ENCODE results near the gene BNIP5. TPM values are rescaled to one million over a fixed set of nuclear protein-coding genes. Genes with fewer than 3 reads are reported as not detected.

The BNIP5 gene
- total RNA-seq, 1 donor from 2014 or later: not detected

DNA sequence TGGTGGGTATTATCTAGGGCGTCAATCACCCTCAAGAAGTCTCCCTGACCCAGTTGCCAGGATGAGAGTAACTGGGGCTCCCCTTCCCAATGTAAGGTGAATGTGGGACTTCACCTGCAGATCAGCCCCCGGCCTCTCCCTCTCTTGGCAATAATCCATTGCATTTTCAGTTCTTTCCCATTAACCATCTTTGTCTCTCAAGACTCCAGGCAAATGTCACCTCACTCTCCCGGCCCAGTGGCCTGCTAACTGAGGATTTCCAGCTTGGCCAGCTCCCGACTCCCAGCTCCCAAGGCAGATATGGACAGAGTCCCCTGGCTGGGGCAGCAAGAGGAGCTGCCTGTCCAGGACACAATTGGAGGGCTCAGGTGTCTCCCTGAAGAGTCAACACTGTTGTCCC, 43.5 kb upstream of the BNIP5 start:
- no peaks in the 10 kb centered on the region for H3K4me1 ChIP-seq
- no peak for ATAC-seq
- H3K36me3 ChIP-seq: peaks cover 4% of the 10 kb centered on the region
- H3K27me3 ChIP-seq (ENCODE audit: low read depth): no peaks in the 10 kb centered on the region
- TF ChIP-seq, protein P1, sequence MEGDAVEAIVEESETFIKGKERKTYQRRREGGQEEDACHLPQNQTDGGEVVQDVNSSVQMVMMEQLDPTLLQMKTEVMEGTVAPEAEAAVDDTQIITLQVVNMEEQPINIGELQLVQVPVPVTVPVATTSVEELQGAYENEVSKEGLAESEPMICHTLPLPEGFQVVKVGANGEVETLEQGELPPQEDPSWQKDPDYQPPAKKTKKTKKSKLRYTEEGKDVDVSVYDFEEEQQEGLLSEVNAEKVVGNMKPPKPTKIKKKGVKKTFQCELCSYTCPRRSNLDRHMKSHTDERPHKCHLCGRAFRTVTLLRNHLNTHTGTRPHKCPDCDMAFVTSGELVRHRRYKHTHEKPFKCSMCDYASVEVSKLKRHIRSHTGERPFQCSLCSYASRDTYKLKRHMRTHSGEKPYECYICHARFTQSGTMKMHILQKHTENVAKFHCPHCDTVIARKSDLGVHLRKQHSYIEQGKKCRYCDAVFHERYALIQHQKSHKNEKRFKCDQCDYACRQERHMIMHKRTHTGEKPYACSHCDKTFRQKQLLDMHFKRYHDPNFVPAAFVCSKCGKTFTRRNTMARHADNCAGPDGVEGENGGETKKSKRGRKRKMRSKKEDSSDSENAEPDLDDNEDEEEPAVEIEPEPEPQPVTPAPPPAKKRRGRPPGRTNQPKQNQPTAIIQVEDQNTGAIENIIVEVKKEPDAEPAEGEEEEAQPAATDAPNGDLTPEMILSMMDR (IDR thresholded peaks at IDR 0.05): no peak
- no peak overlapping the region for H3K27ac ChIP-seq
- H3K4me3 ChIP-seq: no peak overlapping the region
- no peak for DNase-seq
- intact Hi-C loops (cut with DNase I): no loop called here
- no peaks in the 10 kb centered on the region for H3K9me3 ChIP-seq

- no peaks in the 10 kb centered on the region for H3K4me1 ChIP-seq
- peaks cover 4% of the 10 kb centered on the region for H3K36me3 ChIP-seq
- no peaks in the 10 kb centered on the region for H3K9me3 ChIP-seq
- intact Hi-C loops (cut with DNase I): no loop called here
- no peaks in the 10 kb centered on the region for H3K27me3 ChIP-seq (ENCODE audit: low read depth)
- TF ChIP-seq, protein P1 (IDR thresholded peaks at IDR 0.05): no peak
- no peak overlapping the region for H3K4me3 ChIP-seq
- no peak overlapping the region for H3K27ac ChIP-seq
- no peak for DNase-seq
- no peak for ATAC-seq
These were observed 42.2 kb upstream of the BNIP5 start for GRCh38 chr6:36378936-36379335.

DNA sequence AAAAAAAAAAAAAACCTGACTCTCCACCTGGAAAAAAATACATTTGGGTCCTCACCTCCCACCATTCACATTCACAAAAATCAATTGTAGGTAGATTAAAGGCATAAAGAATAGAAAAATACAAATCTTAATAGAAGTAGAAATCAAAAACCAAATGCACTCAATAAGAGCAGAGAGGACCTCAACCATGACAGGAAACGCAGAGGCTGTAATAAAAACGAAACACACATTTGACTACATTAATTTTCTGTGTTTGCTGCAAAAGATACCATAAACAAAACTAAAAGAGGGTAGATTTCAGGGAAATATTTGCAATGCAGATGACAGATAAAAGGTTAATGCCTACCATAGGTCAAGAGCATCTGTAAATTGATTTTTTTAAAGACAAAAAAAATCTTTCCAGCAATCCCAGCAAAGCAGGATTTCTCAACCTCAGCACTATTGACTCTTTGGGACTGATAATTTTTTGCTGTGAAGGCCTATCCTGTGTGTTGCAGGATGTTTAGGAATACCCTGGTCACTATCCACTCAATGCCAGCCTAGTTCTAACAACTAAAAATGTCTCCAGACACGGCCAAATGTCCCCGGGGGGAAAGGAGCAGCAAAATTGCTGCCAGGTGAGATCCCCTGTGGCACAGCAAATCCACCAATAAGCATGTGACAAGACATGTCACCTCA, 41.7 kb upstream of the BNIP5 start:
- intact Hi-C loops (cut with DNase I): no loop called here
- H3K9me3 ChIP-seq: no peaks in the 10 kb centered on the region
- H3K27ac ChIP-seq: no peak overlapping the region
- H3K36me3 ChIP-seq: peaks cover 4% of the 10 kb centered on the region
- no peak for DNase-seq
- no peaks in the 10 kb centered on the region for H3K4me1 ChIP-seq
- no peaks in the 10 kb centered on the region for H3K27me3 ChIP-seq (ENCODE audit: low read depth)
- TF ChIP-seq, protein P1 (IDR thresholded peaks at IDR 0.05): no peak
- ATAC-seq: no peak
- H3K4me3 ChIP-seq: no peak overlapping the region

- Histone ChIP-seq H3K4me1 (no peaks in the 10 kb centered on the region), H3K27me3 (ENCODE audit: low read depth) (no peaks in the 10 kb centered on the region), H3K4me3 (no peak overlapping the region), H3K27ac (no peak overlapping the region), H3K9me3 (no peaks in the 10 kb centered on the region), H3K36me3 (peaks cover 4% of the 10 kb centered on the region)
- TF ChIP-seq, protein P1 (IDR thresholded peaks at IDR 0.05): no peak
- no peak for ATAC-seq
- intact Hi-C loops (cut with DNase I): no loop called here
- no peak for DNase-seq
These were observed 40.9 kb upstream of the BNIP5 start for GRCh38 chr6:36377594-36377993.

GRCh38 chr6:36376742-36377141, 40.1 kb upstream of the BNIP5 start:
- H3K27me3 ChIP-seq (ENCODE audit: low read depth): no peaks in the 10 kb centered on the region
- no peaks in the 10 kb centered on the region for H3K4me1 ChIP-seq
- intact Hi-C loops (cut with DNase I): no loop called here
- H3K27ac ChIP-seq: no peak overlapping the region
- ATAC-seq: no peak
- H3K9me3 ChIP-seq: no peaks in the 10 kb centered on the region
- H3K36me3 ChIP-seq: peaks cover 4% of the 10 kb centered on the region
- TF ChIP-seq, protein P1 (IDR thresholded peaks at IDR 0.05): no peak
- no peak overlapping the region for H3K4me3 ChIP-seq
- no peak for DNase-seq

All from lower lobe of right lung (tissue), 2 donors.